HG02588 (cell line): Measurements from ENCODE around the gene PTPRK.

Source experiments
- ATAC-seq: cut with Tn5 transposase; IDR thresholded peaks from one replicate; pipeline ENCODE4 v1.9.1; 2021; ENCODE audit warnings: mild to moderate bottlenecking, moderate library complexity; ENCODE audit not compliant: unreplicated experiment

Gene PTPRK

GRCh38 chr6:128252341-128253176, 267.8 kb downstream of the PTPRK start:
- ATAC-seq = peak; percentile 51

DNA sequence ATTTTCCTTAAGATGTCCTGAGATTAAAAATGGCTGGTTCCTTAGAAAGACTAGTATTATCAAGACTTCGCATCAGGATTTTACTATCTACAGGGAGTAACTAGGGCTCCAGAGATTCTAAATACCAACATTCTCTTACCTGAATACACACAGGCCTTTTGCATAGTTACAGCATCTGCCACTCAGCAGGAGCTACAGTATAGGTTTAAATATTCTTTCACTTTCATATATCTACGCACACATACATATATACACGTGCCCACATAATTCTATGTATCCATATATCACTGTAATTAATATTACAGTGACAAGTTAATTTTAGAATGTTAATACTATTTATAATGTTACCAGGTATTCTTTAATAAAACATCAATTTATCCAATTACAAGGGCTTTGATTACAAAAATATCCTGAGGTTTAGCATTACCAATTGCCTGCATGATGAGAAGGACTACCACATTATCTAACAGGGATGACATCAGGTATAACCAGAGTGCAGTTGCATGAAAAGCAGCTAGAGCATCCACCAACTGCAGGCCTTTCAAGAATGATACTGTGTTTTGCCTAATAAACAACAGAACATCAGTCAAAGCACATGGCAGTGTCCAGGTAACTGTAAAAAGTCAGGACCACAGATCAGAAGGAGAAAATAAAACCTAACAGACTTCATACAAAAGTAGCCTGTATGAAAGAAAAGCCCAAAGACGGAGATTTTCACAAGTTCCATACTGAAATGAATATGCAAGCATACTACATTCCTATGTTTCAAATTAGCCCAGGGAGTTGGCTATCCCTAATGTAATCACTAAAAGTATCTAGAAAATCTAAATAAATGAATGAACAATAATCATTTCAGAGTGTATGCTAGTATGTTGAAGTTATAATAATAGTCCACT, 268.7 kb downstream of the PTPRK start:
- ATAC-seq = no peak

DNA sequence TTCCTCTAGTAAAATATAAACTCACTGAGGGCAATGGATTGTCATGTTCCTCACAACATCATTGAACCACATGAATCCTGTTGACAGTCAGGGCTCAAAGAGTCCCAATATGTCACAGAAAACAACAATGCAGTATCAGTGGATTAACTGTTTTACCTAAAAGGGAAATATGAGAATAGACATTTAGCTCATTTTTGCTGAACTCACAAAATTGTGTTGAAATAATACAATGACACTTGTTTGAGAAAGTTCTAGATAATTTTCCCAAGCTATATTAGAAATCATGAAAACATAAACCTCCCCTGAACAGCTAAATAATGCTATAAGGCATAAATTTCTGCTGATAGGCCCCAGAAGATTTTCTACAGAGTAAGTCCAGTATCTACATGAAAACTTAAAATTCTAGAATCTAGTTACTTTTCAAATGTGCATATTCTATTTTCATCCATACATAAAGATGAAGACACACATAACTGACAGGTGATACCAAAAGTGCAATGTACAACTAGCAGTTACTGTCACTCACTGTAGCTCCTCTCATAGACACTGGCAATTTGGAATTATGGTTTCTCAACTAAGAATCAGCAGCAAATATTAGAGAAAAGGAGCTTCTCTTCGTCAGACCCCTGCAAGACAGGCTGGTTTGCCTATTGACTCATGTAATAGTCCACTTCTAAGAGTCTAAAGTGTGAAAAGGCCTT, 269.9 kb downstream of the PTPRK start:
- no peak for ATAC-seq

DNA sequence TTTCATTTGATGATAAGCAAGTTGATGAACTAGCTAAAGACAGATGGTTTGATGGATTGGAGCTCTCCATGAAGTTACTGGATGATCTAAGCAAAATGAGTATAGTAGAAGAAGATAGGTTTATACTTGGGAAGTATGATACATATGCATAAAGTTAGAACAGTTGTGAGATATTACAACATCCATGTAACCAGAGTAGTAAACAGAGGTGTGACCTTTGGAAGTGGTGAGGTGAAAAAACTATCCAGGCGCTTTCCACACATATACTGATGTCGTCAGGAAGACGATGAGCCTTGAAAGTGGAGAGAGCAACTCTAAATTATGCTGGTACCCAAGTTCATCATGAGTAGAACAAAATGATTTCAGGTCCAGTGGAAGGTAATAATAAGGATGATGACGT, 271.0 kb downstream of the PTPRK start:
- no peak for ATAC-seq

DNA sequence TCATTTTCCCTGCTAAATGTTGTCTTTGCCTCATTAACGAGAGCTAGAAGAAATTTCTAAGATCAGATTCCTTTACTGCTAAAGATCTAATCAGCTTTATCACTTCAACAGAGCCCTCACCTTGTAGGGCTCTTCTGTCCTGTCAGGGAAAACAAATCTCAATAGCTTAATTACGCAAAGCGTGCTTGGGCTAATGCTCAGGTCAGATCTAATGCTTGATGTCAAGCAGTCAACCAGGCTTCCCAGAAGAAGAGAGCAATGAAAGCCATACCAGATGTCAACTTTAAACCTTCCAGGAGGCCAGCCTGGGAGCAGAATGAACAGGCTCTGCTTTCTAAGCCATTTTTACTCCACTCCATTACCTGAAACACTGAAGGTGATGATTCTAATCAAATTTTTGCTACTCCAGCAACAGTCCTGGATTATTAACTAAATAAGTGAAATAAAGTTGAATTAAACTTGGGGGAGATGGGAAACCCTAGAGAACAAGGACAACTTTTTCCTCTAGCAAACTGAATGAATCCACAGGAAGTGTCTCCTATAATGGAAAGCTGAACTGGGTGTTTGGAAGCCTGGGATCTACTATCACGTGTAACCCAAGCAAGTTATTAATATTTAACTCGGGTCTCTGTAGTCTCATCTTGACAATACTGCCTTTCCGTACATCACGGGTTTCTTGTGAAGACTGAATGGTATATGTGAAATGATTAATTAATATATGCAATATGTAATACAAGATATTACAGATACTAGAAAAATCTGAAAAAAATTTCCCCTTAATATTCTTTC, 273.7 kb downstream of the PTPRK start:
- ATAC-seq = no peak

DNA sequence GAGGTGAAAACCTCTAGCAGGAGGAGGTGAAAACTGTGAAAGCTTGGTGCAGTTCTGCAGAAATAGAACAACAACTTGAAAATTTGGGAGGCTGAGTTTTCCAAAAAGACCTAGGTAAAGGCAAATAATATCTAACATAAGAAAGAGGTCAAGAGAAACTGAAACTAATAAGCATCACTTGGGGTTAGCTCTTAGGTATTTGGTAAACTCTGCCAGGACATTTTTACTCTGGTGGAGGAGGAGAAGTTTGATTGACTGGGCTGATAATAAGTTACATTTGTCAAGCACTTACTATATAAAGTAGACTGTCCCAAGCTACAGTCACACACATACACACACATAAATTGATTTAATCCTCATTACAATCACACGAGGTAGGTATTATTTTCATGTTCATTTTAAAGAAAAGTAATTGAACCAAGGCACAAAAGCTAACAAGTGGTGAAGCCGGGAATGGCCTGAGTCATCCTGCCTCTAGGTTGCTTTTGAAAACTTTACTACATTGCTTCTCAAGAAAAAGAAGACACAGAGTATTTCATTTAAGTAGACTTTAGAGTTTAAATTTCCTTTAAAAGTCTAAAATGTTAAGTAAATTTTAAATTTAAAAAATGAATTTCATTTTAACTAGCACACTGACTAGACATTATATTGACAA, 275.5 kb downstream of the PTPRK start:
- ATAC-seq = no peak

DNA sequence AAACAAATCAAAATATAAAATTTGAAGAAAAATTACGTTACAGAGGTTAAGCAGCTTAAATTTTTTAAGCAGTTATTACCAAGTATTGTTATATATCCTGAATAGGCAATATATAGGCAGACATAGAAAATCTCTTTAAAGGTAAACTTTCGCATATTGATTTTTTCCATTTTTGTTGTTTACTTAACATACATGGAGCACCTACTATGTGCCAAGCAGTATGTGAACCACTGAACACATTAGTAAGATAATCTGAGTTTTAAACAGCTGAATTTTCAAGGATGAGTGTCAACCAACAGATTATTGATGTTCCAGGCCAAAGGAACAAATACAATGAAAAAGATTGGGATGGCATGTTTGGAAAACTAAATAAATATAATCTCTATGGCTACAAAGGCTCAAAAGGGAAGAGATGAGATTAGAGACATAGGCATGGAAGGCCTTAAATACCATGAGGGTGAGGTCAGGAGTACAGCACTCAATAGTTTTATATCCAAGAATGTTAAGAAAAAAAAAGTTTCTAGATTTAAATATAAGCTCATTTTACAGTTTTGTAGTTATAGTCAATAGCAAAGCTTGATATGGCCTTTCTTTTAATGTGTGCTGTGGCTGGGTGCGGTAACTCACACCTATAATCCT, 277.5 kb downstream of the PTPRK start:
- ATAC-seq = no peak

DNA sequence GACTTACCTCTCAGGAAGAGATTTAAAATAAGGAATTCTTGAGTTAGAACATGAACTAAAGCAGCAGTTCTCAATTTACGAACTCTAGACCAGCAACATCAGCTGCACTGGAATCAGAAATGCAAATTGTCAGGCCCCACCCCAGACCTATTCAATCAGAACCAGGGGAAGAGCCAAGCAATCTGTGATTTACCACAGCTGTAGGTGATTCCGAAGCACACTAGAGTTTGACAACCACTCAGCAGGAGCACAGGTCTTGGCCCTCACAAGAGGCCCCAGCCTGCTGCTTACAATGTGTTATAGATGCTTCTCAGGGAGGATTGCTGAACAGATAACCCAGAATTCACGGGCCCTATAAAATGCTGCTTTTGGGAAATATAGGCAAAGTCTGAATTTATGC, 279.2 kb downstream of the PTPRK start:
- ATAC-seq = no peak

GRCh38 chr6:128240024-128240428, 280.4 kb downstream of the PTPRK start:
- peak; percentile 53 for ATAC-seq

- ATAC-seq = no peak
Measured at GRCh38 chr6:128239146-128239545, 281.3 kb downstream of the PTPRK start.

DNA sequence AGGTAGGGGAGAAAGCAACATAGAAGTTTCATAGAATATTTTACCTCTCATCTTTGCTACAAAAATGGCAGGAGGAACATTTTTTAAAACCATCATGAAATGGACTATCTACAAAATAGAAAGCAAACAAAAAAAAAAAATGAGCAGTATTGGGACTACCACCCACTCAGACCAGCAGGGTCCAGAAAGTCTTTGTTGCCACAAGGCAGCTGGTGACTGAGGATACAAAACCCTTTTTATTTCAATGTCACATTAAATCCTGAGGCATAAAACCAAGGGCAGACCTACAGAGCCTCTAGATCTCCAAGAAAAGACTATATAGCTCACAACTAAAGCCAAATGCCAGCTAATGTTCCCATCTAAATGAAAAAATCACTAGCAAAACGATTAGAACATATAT, 282.2 kb downstream of the PTPRK start:
- ATAC-seq = no peak

DNA sequence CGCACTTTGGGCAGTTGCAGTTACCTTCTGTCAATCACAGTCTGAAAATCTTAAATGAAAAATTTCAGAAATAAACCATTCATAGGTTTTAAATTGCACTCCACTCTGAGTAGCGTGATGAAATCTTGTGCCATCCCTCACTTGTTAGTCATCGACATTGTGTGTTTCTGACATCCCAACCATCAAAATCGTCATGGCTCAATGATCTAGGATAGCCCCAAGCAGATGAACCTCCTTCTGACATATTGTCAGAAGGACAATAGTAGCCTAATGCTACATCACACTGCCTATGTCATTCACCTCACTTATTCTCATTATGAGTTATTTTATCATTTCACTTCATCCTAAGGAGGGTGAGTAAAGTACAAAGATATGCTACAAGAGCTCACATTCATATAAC, 284.8 kb downstream of the PTPRK start:
- no peak for ATAC-seq

DNA sequence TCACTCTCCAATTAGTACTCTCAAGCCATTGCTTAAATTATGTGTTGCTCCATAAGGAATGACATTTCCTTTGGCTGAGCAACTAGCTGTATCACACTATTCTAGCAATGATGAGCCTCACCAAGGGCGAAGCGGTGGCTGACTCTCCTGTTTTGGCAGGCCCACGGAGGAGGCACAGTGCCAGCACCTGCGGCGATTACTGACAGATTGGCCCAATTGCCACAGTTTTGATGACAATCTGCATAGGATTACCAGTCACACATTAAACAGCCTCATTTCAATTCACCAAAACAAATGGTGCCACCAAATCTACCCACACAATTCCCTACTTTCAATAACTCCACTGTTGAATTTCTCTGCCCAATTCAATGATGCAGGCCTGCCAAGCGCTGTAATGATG, 286.9 kb downstream of the PTPRK start:
- ATAC-seq = no peak

DNA sequence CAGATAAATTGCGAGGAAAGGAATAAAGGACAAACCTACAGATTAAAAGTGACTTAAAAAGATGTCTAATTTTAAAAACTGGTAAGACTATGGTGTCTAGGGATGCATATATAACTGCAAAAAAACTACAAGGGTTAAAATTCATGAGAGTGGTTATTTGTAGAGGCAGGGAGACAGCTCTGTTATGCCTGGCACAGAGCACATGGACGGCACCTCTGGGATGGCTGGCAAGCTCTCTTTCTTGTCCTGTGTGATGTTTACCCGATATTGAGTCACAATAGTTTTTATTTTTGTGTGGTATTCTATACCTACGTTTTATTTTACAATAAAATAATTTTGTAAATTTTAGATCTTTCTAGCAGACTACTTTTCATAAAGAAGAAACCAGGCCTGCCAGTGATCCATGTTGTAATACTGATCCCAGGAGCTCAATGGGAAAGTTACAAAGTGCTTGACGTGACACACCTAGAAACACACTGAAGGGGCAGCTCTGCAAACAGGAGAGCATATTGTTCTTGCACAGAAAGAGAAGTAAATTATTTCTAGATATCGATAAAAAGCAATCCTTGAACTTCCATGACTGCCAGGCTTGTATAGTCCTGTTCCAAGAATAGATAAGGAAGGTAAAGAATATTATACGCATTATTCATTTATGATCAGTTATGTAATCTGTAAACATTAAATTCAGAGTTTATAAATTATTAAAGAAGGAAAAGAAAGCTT, 290.0 kb downstream of the PTPRK start:
- no peak for ATAC-seq

DNA sequence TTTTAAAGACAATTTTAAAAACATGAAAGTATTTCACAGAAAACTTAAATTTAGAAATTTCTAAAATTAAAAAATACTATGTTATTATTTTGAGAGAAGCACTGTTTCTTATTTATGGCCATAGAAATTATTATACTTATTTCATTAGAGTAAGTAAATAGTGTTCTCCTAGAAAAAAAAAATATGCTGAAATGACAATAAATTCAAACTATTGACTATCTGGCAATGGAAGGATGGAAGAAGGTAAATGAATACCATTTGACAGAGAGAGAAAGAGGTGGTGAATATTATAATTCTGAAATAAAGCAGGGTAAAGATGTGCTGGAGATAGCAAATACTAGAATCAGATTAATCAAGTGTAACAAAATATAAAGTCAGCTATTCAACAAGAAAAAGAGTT, 294.8 kb downstream of the PTPRK start:
- no peak for ATAC-seq

DNA sequence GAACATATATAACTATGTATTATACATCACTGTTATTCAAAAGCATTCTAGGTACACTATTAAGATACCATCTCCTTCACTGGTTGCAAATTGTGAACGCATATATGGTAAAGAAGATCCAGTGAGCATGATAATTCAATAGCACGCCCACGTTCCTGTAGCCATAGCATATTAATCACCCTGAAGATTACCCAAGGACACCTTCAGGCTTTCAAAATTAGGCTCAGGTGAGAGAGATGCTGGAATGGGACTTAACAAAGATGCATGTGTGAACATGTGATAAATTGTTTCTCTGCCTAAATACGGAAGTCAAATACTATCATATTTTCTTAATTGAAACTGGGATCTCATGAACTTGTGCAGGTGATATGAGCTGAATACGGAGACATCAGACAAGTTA, 303.5 kb downstream of the PTPRK start:
- no peak for ATAC-seq

GRCh38 chr6:128209771-128210170, 310.6 kb downstream of the PTPRK start:
- no peak for ATAC-seq

DNA sequence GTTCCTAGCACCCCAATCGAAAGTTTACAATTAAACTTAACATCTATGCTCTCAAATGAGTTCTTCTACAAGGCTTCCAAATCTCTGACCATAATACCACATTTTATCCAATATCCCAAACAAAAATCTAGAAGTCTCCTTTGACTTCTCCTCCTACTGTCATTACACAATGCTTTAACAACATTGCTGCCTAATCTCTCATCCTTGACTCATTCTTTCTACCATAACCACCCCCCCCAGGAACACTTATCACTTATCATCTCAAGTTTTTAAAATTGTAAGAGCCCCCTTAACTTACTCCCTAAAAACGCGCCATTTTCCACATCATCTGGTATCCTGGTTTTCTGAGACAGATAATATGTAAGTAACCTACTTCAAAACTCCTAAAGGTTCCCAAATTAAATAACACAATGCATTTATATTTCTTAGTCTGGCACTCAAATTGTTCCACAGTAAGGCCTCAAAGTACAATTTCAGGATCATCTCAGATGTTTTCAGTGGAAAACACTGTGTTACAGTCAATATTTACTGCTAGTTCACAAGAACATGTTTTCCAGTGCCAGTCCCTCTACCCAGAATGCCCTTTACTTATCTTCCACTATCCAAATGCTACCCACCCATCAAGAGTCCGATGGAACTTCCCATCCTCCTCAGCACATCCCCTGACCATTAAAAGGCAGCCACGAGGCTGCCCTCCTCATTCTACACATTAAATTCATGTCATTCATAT, 311.4 kb downstream of the PTPRK start:
- no peak for ATAC-seq
